Lung (tissue), 12 donors: Measurements from ENCODE around the gene DENND5B. TPM values are rescaled to one million over a fixed set of nuclear protein-coding genes. Genes with fewer than 3 reads are reported as not detected.

Experiments used
- ATAC-seq: fragments of 200-7000 bp; cut with Tn5 transposase; one replicate; pipeline ENCODE4 v1.9.1; 2020; ENCODE audit warnings: moderate number of reproducible peaks; ENCODE audit not compliant: insufficient read depth, low FRiP score
- DNase-seq, 3 donors: peaks; one replicate each; pipeline ENCODE4 v3.0.0-alpha.2; 2013 to 2017
- H3K27ac ChIP-seq, 2 donors: one replicate each; pipeline ENCODE4 v1.5.1; 2013; ENCODE audit warnings: mild to moderate bottlenecking in 2 of 2, moderate library complexity in 2 of 2, control low read depth in 1 of 2, inconsistent platforms in 1 of 2, low read depth in 1 of 2, low read length in 1 of 2
- H3K27me3 ChIP-seq, 3 donors: one replicate each; pipeline ENCODE4 v1.5.1; 2013; ENCODE audit warnings: low read length in 2 of 3; ENCODE audit not compliant: control insufficient read depth in 3 of 3, insufficient read depth in 3 of 3
- H3K36me3 ChIP-seq, 4 donors: one replicate each; pipeline ENCODE4 v1.5.1; 2013; ENCODE audit warnings: low read length in 4 of 4, mild to moderate bottlenecking in 1 of 4, moderate library complexity in 1 of 4; ENCODE audit not compliant: control insufficient read depth in 4 of 4, insufficient read depth in 4 of 4
- H3K4me1 ChIP-seq, 5 donors: one replicate each; pipeline ENCODE4 v1.5.1; 2013; ENCODE audit warnings: low read length in 5 of 5, mild to moderate bottlenecking in 2 of 5, moderate library complexity in 1 of 5; ENCODE audit not compliant: control insufficient read depth in 5 of 5, insufficient read depth in 5 of 5
- H3K4me3 ChIP-seq: one replicate; pipeline ENCODE4 v1.5.1; 2013; ENCODE audit warnings: mild to moderate bottlenecking, control low read depth, moderate library complexity
- H3K9ac ChIP-seq, 2 donors: one replicate each; pipeline ENCODE4 v1.5.1; 2013; ENCODE audit warnings: low read length in 2 of 2, control low read depth in 1 of 2; ENCODE audit not compliant: insufficient read depth in 1 of 2
- H3K9me3 ChIP-seq, 4 donors: one replicate each; pipeline ENCODE4 v1.5.1; 2013; ENCODE audit warnings: low read length in 3 of 4, mild to moderate bottlenecking in 1 of 4, moderate library complexity in 1 of 4; ENCODE audit not compliant: control insufficient read depth in 4 of 4, insufficient read depth in 3 of 4
- WGBS, 2 donors: extraction: QIAGEN DNeasy Blood & Tissue Kit; methylation state at CpG; one replicate each; pipeline ENCODE4 v1.1.7; 2013; 5-methylcytosine and 5-hydroxymethylcytosine counted together
- polyA plus RNA-seq, 2 donors: library from polyadenylated mRNA; stranded (reverse); fragments of 200-250 nt; gene quantifications; one replicate each; pipeline ENCODE4 v1.2.1, GENCODE V29; 2013
- total RNA-seq, 2 donors: library from RNA; depleted of rRNA in 1 of 2; stranded (reverse); fragments of >200 nt in 1 of 2; gene quantifications; one replicate each; pipeline ENCODE4 v1.2.1, GENCODE V29; 2014 to 2021
- TF ChIP-seq, protein P1 (sequence below): IDR thresholded peaks from 2 replicates; pipeline ENCODE4 v1.5.1; 2012; ENCODE audit warnings: mild to moderate bottlenecking; ENCODE audit errors: control extremely low read depth, extremely low read depth
- donor health status: control.
- donor health status: control.
- donor health status: Bipolar disorder and iron deficiency.
- donor health status: healthy.
- donor health status: DM: yes; HTN: yes; CAD: no.

The DENND5B gene
- total and polyA plus RNA-seq, 4 donors, result 1.2 to 15.7 (median 3.6) TPM

DNA sequence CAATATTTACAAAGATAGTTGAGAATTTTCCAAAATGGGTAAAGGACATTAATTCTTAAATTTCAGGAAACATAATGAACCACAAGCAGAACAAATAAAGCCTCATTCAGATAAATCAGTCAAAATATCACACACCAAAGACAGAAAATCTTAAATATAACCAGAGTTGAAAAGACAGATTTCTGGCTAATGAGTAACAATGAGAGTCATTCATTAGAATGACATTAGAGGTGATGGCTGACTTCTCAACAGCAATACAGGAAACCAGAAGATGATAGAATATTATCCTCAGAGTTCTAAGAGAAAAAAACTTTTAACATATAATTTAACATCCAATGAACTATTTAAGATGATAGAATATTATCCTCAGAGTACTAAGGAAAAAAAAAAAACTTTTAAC, 124.2 kb downstream of the DENND5B start:
- TF ChIP-seq, protein P1, sequence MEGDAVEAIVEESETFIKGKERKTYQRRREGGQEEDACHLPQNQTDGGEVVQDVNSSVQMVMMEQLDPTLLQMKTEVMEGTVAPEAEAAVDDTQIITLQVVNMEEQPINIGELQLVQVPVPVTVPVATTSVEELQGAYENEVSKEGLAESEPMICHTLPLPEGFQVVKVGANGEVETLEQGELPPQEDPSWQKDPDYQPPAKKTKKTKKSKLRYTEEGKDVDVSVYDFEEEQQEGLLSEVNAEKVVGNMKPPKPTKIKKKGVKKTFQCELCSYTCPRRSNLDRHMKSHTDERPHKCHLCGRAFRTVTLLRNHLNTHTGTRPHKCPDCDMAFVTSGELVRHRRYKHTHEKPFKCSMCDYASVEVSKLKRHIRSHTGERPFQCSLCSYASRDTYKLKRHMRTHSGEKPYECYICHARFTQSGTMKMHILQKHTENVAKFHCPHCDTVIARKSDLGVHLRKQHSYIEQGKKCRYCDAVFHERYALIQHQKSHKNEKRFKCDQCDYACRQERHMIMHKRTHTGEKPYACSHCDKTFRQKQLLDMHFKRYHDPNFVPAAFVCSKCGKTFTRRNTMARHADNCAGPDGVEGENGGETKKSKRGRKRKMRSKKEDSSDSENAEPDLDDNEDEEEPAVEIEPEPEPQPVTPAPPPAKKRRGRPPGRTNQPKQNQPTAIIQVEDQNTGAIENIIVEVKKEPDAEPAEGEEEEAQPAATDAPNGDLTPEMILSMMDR, result no peak
- no peak overlapping the region for H3K27ac ChIP-seq
- no peak overlapping the region for H3K4me3 ChIP-seq
- H3K36me3 ChIP-seq, result no peaks in the 10 kb centered on the region
- DNase-seq (no peak), ATAC-seq (no peak)
- no peaks in the 10 kb centered on the region for H3K4me1 ChIP-seq
- H3K9me3 ChIP-seq, result no peaks in the 10 kb centered on the region
- no peaks in the 10 kb centered on the region for H3K27me3 ChIP-seq
- no peak overlapping the region for H3K9ac ChIP-seq

DNA sequence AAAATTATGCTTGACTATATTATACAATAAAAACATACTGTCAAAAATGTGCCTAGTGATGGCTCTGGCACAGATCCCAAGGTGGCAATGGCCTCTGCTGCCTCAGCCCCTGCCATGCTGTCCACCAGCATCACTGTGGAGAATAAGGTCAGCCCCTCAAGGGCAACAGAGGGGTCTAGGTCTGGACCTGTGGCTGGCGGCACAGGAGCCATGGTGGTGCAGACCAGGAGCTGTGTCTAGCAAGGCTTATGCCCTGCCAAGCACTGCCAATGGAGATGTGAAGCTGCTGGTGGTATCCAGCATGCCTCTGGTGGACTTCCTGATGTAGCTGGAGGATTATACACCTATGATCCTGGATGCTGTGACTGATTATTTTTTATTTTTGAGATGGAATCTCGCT, 125.9 kb downstream of the DENND5B start:
- Histone ChIP-seq H3K4me3 (no peak overlapping the region), H3K4me1 (no peaks in the 10 kb centered on the region), H3K27me3 (no peaks in the 10 kb centered on the region), H3K9ac (no peak overlapping the region), H3K27ac (no peak overlapping the region), H3K36me3 (peaks cover 0 to 2% (median 0%) of the 10 kb centered on the region in 4 donors), H3K9me3 (no peaks in the 10 kb centered on the region)
- no peak for ATAC-seq
- WGBS, 2 donors, result 92 to 95% methylated on average over 2 of the region's 2 CpGs
- no peak for DNase-seq
- TF ChIP-seq, protein P1, result no peak

DNA sequence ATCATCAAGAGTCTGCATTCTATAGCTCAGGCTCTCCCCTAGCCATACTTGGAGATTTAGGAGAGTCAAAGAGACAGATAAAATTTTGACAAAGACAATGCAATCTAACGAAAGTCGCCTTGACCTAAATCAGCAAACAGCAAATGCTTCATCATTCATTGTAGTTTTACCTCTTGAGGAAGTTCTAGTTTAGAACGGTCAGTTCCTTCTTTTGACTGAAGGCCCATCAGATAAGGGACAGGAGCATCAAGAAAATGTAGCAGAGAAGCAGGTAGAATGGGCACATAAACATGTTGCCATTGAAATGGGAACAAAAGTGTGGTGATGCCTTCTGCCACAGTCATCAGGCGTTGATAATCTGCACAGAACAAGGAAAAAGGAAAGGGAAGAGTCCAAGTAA, 130.9 kb downstream of the DENND5B start:
- no peak for ATAC-seq
- Histone ChIP-seq H3K27me3 (no peaks in the 10 kb centered on the region), H3K4me1 (no peaks in the 10 kb centered on the region), H3K4me3 (no peak overlapping the region), H3K9me3 (no peaks in the 10 kb centered on the region), H3K36me3 (peaks cover 0 to 4% (median 0%) of the 10 kb centered on the region in 4 donors), H3K27ac (no peak overlapping the region), H3K9ac (no peak overlapping the region)
- DNase-seq, result no peak
- 60 to 64% methylated on average over 4 of the region's 4 CpGs for whole genome bisulfite sequencing, 2 donors
- TF ChIP-seq, protein P1, result no peak

DNA sequence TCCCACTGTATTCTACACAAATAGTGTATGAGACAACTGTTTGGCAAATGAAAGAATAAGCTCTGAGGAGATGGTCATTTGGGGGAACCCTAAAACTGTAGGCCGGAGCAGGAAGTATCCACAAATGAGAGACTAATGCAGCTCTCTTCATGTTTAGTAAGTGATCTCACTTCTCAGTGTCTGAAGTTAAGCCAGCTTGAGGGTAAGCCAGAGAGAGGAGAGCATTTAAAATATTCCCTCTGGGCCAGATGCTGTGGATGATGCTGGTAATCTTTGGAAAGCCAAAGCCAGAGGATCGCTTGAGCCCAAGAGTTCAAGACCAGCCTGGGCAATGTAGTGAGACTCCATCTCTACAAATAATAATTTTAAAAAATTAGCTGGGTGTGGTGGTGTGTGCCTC, 134.4 kb downstream of the DENND5B start:
- no peak for DNase-seq
- Histone ChIP-seq H3K9me3 (no peaks in the 10 kb centered on the region), H3K27me3 (no peaks in the 10 kb centered on the region), H3K9ac (no peak overlapping the region), H3K4me1 (no peaks in the 10 kb centered on the region), H3K27ac (no peak overlapping the region), H3K4me3 (no peak overlapping the region), H3K36me3 (peaks cover 0 to 4% (median 0%) of the 10 kb centered on the region in 4 donors)
- TF ChIP-seq, protein P1, result no peak
- 95 to 97% methylated on average over 2 of the region's 2 CpGs for WGBS, 2 donors
- no peak for ATAC-seq
